ENCODE results near the gene CYP24A1. TPM values are rescaled to one million over a fixed set of nuclear protein-coding genes. Genes with fewer than 3 reads are reported as not detected.

Gene CYP24A1
- total RNA-seq, 1 donor from 2014 or later, result 23.6 TPM

- Mint-ChIP-seq H3K27ac (no peak overlapping the region), H3K36me3 (peaks cover 4% of the 10 kb centered on the region), H3K4me1 (peaks cover 2% of the 10 kb centered on the region), H3K4me3 (no peak overlapping the region), H3K9me3 (no peaks in the 10 kb centered on the region), H3K27me3 (ENCODE audit: low read depth) (no peaks in the 10 kb centered on the region)
- DNase-seq (ENCODE audit: low spot score in 2 of 2, unreplicated experiment in 2 of 2), result no peak
- peak; percentile 54 for TF ChIP-seq CTCF (IDR thresholded peaks at IDR 0.05; ENCODE audit: unreplicated experiment)
These were observed 46.1 kb upstream of the CYP24A1 start for GRCh38 chr20:54219751-54220426.

- peaks cover 4% of the 10 kb centered on the region for H3K36me3 Mint-ChIP-seq
- no peak overlapping the region for H3K4me3 Mint-ChIP-seq
- no peak for TF ChIP-seq CTCF (IDR thresholded peaks at IDR 0.05; ENCODE audit: unreplicated experiment)
- H3K4me1 Mint-ChIP-seq, result peaks cover 2% of the 10 kb centered on the region
- no peaks in the 10 kb centered on the region for H3K27me3 Mint-ChIP-seq (ENCODE audit: low read depth)
- H3K9me3 Mint-ChIP-seq, result no peaks in the 10 kb centered on the region
- DNase-seq (ENCODE audit: low spot score in 2 of 2, unreplicated experiment in 2 of 2), result no peak
- H3K27ac Mint-ChIP-seq, result no peak overlapping the region
These were observed 44.7 kb upstream of the CYP24A1 start for GRCh38 chr20:54218470-54218869.

GRCh38 chr20:54217762-54218161 lies 44.0 kb upstream of the CYP24A1 start:
- no peak for DNase-seq (ENCODE audit: low spot score in 2 of 2, unreplicated experiment in 2 of 2)
- Mint-ChIP-seq H3K27ac (no peak overlapping the region), H3K36me3 (peaks cover 4% of the 10 kb centered on the region)

GRCh38 chr20:54215157-54215789 lies 41.5 kb upstream of the CYP24A1 start:
- H3K9me3 Mint-ChIP-seq, result no peaks in the 10 kb centered on the region
- H3K4me1 Mint-ChIP-seq, result peaks cover 7% of the 10 kb centered on the region
- no peak for DNase-seq (ENCODE audit: low spot score in 2 of 2, unreplicated experiment in 2 of 2)
- no peak for TF ChIP-seq CTCF (IDR thresholded peaks at IDR 0.05; ENCODE audit: unreplicated experiment)
- no peak overlapping the region for H3K4me3 Mint-ChIP-seq
- no peaks in the 10 kb centered on the region for H3K27me3 Mint-ChIP-seq (ENCODE audit: low read depth)
- no peak overlapping the region for H3K27ac Mint-ChIP-seq
- H3K36me3 Mint-ChIP-seq, result peaks cover 10% of the 10 kb centered on the region

More at GRCh38 chr20:54217762-54218161, 44.0 kb upstream of the CYP24A1 start:
- H3K27me3 Mint-ChIP-seq (ENCODE audit: low read depth), result no peaks in the 10 kb centered on the region
- TF ChIP-seq CTCF (IDR thresholded peaks at IDR 0.05; ENCODE audit: unreplicated experiment), result no peak
- H3K4me3 Mint-ChIP-seq, result no peak overlapping the region
- H3K9me3 Mint-ChIP-seq, result no peaks in the 10 kb centered on the region
- peaks cover 2% of the 10 kb centered on the region for H3K4me1 Mint-ChIP-seq

GRCh38 chr20:54214566-54214965 lies 40.8 kb upstream of the CYP24A1 start:
- no peaks in the 10 kb centered on the region for H3K9me3 Mint-ChIP-seq
- H3K27ac Mint-ChIP-seq, result no peak overlapping the region
- H3K36me3 Mint-ChIP-seq, result peaks cover 10% of the 10 kb centered on the region
- no peaks in the 10 kb centered on the region for H3K27me3 Mint-ChIP-seq (ENCODE audit: low read depth)
- peaks cover 13% of the 10 kb centered on the region for H3K4me1 Mint-ChIP-seq
- TF ChIP-seq CTCF (IDR thresholded peaks at IDR 0.05; ENCODE audit: unreplicated experiment), result no peak
- DNase-seq (ENCODE audit: low spot score in 2 of 2, unreplicated experiment in 2 of 2), result no peak
- no peak overlapping the region for H3K4me3 Mint-ChIP-seq
